Lower leg skin (tissue), 4 donors: ENCODE results near the gene WDR1. TPM values are rescaled to one million over a fixed set of nuclear protein-coding genes. Genes with fewer than 3 reads are reported as not detected.
A peak's percentile ranks its signal among the peaks of the same experiment; 100 is the strongest.

ENCODE experiments used
- DNase-seq, 2 donors: peaks; one replicate each; pipeline ENCODE4 v3.0.0-alpha.2; 2019; ENCODE audit warnings: low spot score in 2 of 2
- H3K4me3 ChIP-seq: fragments of 200-600 bp; sonication (generic); 2 replicates; pipeline ENCODE4 v1.5.1; 2017; ENCODE audit warnings: mild to moderate bottlenecking, low read depth; ENCODE audit not compliant: poor library complexity, severe bottlenecking
- CTCF ChIP-seq, 3 donors: fragments of 450-650 bp; IDR thresholded peaks; one replicate each; pipeline ENCODE4 v1.5.1; 2016; ENCODE audit warnings: antibody characterized with exemption in 3 of 3, mild to moderate bottlenecking in 3 of 3, moderate library complexity in 2 of 3
- POLR2A ChIP-seq, 2 donors: fragments of 450-650 bp; IDR thresholded peaks; one replicate each; pipeline ENCODE4 v1.6.1; 2016 to 2017; ENCODE audit warnings: antibody characterized with exemption in 2 of 2, mild to moderate bottlenecking in 1 of 2, moderate library complexity in 1 of 2
- WGBS, 2 donors: methylation state at CpG; one replicate each; pipeline ENCODE4 v1.1.5; 2018; 5-methylcytosine and 5-hydroxymethylcytosine counted together
- intact Hi-C: fragments of 100-400 bp; cut with DNase I; formaldehyde crosslinking; loops from one replicate; pipeline ENCODE4 v1.15.0; 2023; ENCODE audit warnings: low total_unique reads
- total RNA-seq, 4 donors: library from RNA; depleted of rRNA; stranded (reverse); fragments of >200 nt; gene quantifications; one replicate each; pipeline ENCODE4 v1.1.0, GENCODE V29; 2016

Gene WDR1
- total RNA-seq, 4 donors from 2014 or later = 83.2 to 163 (median 144) TPM

- TF ChIP-seq CTCF (IDR thresholded peaks at IDR 0.05) (no peak), POLR2A (IDR thresholded peaks at IDR 0.05) (no peak)
- WGBS, 2 donors = 65 to 71% methylated on average over 4 of the region's 4 CpGs
- H3K4me3 ChIP-seq = no peak overlapping the region
- intact Hi-C loops = no loop called here
- peak in 1 of 2 donors; percentile 70 for DNase-seq
Observed at GRCh38 chr4:10048941-10049697, 67.5 kb downstream of the WDR1 start.

- 87 to 90% methylated on average over 5 of the region's 5 CpGs for WGBS, 2 donors
- intact Hi-C loops = no loop called here
- no peak overlapping the region for H3K4me3 ChIP-seq
- peak in 1 of 2 donors; percentile 31 for DNase-seq
- TF ChIP-seq POLR2A (IDR thresholded peaks at IDR 0.05) (no peak), CTCF (IDR thresholded peaks at IDR 0.05) (no peak)
Observed at GRCh38 chr4:10047967-10048366, 68.6 kb downstream of the WDR1 start.

GRCh38 chr4:10046471-10046870, 70.1 kb downstream of the WDR1 start:
- intact Hi-C loops = no loop called here

GRCh38 chr4:10045481-10045880, 71.1 kb downstream of the WDR1 start:
- WGBS, 2 donors = 62 to 63% methylated on average over 1 of the region's 1 CpG
- intact Hi-C loops = no loop called here
- no peak overlapping the region for H3K4me3 ChIP-seq
- DNase-seq = no peak
- TF ChIP-seq CTCF (IDR thresholded peaks at IDR 0.05) = no peak
- no peak for TF ChIP-seq POLR2A (IDR thresholded peaks at IDR 0.05)

More at GRCh38 chr4:10046471-10046870, 70.1 kb downstream of the WDR1 start:
- 68 to 73% methylated on average over 3 of the region's 3 CpGs for WGBS, 2 donors
- TF ChIP-seq CTCF (IDR thresholded peaks at IDR 0.05) (no peak), POLR2A (IDR thresholded peaks at IDR 0.05) (no peak)
- no peak for DNase-seq
- no peak overlapping the region for H3K4me3 ChIP-seq

DNA sequence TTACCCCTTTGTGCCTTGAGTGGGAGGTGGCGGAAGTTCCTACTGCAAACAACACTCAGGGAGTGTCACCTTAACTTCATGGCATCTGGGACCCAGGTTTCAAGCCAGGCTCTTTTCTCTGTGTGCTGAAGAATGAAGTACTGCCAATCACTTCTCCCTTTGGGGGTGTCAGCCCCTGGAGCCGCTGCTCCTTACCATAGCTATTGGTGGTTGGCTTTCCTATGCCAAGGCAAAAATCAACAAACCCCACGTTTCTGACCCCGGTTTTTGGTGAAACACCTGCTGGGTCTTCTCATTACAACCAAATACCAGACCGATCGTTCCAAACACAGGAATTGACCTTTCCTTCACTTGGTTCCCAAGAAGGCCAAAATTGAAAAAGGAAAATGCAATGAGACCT, 75.6 kb downstream of the WDR1 start:
- no peak overlapping the region for H3K4me3 ChIP-seq
- intact Hi-C loops = no loop called here
- WGBS, 2 donors = 77 to 80% methylated on average over 6 of the region's 6 CpGs
- DNase-seq = peak in 1 of 2 donors; percentile 75
- TF ChIP-seq CTCF (IDR thresholded peaks at IDR 0.05) = no peak
- no peak for TF ChIP-seq POLR2A (IDR thresholded peaks at IDR 0.05)
